ENCODE measurements around the gene NR3C2.

DNA sequence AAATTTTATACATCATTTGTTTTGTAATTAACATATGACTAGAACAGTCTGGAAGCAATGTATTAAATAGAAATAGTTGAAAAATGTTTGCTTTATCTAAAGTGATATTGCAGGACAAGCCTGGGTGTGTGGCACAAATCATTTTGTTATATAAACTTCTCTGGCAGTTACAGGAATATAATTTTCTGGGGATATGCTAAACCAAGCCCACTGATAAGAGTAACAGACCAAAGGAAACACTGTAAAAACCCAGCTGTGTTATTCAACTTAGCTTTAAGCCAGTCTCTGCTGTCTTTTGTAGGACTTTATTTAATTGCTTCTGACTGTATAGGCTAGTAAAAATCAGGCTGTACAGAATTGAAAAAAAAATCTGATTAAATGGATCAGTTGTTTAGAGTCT is 156.2 kb downstream of the NR3C2 start:
- TF ChIP-seq, protein P1, sequence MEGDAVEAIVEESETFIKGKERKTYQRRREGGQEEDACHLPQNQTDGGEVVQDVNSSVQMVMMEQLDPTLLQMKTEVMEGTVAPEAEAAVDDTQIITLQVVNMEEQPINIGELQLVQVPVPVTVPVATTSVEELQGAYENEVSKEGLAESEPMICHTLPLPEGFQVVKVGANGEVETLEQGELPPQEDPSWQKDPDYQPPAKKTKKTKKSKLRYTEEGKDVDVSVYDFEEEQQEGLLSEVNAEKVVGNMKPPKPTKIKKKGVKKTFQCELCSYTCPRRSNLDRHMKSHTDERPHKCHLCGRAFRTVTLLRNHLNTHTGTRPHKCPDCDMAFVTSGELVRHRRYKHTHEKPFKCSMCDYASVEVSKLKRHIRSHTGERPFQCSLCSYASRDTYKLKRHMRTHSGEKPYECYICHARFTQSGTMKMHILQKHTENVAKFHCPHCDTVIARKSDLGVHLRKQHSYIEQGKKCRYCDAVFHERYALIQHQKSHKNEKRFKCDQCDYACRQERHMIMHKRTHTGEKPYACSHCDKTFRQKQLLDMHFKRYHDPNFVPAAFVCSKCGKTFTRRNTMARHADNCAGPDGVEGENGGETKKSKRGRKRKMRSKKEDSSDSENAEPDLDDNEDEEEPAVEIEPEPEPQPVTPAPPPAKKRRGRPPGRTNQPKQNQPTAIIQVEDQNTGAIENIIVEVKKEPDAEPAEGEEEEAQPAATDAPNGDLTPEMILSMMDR (IDR thresholded peaks at IDR 0.05; ENCODE audit: borderline replicate concordance, extremely low read depth, low read length, poor library complexity, severe bottlenecking): no peak
- TF ChIP-seq EZH2 (IDR thresholded peaks at IDR 0.05; ENCODE audit: borderline replicate concordance, low read depth, low read length, severe bottlenecking): no peak
